Immature natural killer cell (primary cell): ENCODE data around the gene SLC26A4. TPM values are rescaled to one million over a fixed set of nuclear protein-coding genes. Genes with fewer than 3 reads are reported as not detected.
A peak's percentile ranks its signal among the peaks of the same experiment; 100 is the strongest.

Source experiments
- DNase-seq, 3 donors: peaks; one replicate each; pipeline ENCODE4 v3.0.0; 2022; ENCODE audit warnings: mixed read lengths in 1 of 3
- H3K27ac Mint-ChIP-seq, 6 donors: one replicate each; pipeline ENCODE4 v1.8.0; 2020; ENCODE audit warnings: mixed read lengths in 6 of 6, mild to moderate bottlenecking in 5 of 6, inconsistent platforms in 4 of 6, moderate library complexity in 3 of 6
- H3K27me3 Mint-ChIP-seq, 3 donors: one replicate each; pipeline ENCODE4 v1.8.0; 2020 to 2021; ENCODE audit warnings: low read depth in 3 of 3, mild to moderate bottlenecking in 3 of 3, mixed read lengths in 3 of 3, moderate library complexity in 3 of 3, inconsistent platforms in 1 of 3
- H3K36me3 Mint-ChIP-seq, 3 donors: one replicate each; pipeline ENCODE4 v1.8.0; 2020; ENCODE audit warnings: mixed read lengths in 3 of 3, inconsistent platforms in 2 of 3, mild to moderate bottlenecking in 2 of 3
- H3K4me1 Mint-ChIP-seq, 2 donors: one replicate each; pipeline ENCODE4 v1.8.0; 2020; ENCODE audit warnings: inconsistent platforms in 2 of 2, mild to moderate bottlenecking in 2 of 2, mixed read lengths in 2 of 2, moderate library complexity in 1 of 2
- H3K4me3 Mint-ChIP-seq, 5 donors: one replicate each; pipeline ENCODE4 v1.8.0; 2020; ENCODE audit warnings: mild to moderate bottlenecking in 5 of 5, mixed read lengths in 5 of 5, inconsistent platforms in 3 of 5, moderate library complexity in 3 of 5
- H3K9me3 Mint-ChIP-seq, 6 donors: one replicate each; pipeline ENCODE4 v1.8.0; 2020; ENCODE audit warnings: mild to moderate bottlenecking in 6 of 6, mixed read lengths in 6 of 6, inconsistent platforms in 4 of 6, moderate library complexity in 3 of 6
- polyA plus RNA-seq, 3 donors: library from polyadenylated mRNA; unstranded; fragments of 300-500 nt; fragmentation: Illumina TruSeq; gene quantifications; one replicate each; pipeline ENCODE4 v1.2.3, GENCODE V29; 2021

Gene SLC26A4
- polyA plus RNA-seq = not detected

GRCh38 chr7:107660381-107661080 is at the start of gene SLC26A4:
Gene SLC26A4 (plus strand): TSS chr7:107660828. CDS start chr7:107661642, 814 bp downstream.
- Mint-ChIP-seq H3K4me1 (peaks cover 8 to 10% of the 10 kb centered on the region in 2 donors), H3K36me3 (no peaks in the 10 kb centered on the region), H3K9me3 (no peaks in the 10 kb centered on the region), H3K27ac (no peak within 1 kb of the TSS), H3K27me3 (peaks cover 5 to 18% (median 15%) of the 10 kb centered on the region in 3 donors), H3K4me3 (peak within 1 kb of the TSS in 4 of 5 donors; percentile 29 to 60 (median 44))
- DNase-seq = no peak

DNA sequence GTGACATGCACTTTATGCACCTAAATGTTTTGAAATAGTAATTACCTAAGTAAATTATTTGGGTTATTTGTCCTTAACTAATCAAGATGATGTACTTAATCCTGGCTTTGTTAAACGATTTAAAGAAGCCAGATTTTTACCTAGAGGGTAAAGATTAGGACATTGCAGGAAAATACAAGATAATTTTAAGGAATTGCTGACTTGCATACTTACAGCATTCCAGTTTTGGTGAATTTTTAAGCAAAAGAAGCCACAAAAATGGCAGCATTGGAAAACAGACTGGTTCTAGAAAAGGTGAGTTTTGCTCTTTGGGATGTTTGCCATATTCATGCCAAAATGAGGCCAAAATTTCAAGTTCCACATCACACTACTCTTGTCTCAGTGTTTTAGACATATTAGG is 47.2 kb upstream of the SLC26A4 start:
- Mint-ChIP-seq H3K9me3 (no peaks in the 10 kb centered on the region), H3K27me3 (no peaks in the 10 kb centered on the region), H3K36me3 (peaks cover 20 to 34% (median 29%) of the 10 kb centered on the region in 3 donors), H3K4me3 (no peak overlapping the region), H3K4me1 (no peaks in the 10 kb centered on the region), H3K27ac (no peak overlapping the region)
- DNase-seq = no peak

DNA sequence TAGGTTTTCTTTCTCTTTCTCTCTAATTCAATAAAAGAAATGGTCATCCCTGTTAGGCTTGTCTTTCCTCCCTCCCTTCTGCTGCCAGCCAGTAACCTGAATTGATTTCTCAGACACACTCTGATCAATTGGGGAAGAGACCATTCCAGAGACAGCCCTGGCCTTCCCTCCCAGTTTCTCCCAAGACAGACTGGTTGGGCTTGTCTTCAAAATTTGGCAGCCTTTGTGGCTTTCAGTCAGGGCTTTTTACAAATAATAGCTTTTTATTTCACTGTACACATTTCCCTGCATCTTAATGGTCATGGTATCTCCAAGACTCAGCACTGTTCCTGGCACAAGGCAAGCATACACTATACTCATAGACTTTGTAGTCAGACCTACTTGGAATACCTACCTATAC is 46.7 kb upstream of the SLC26A4 start:
- no peaks in the 10 kb centered on the region for H3K27me3 Mint-ChIP-seq
- H3K4me3 Mint-ChIP-seq = no peak overlapping the region
- peaks cover 16 to 30% (median 24%) of the 10 kb centered on the region in 3 donors for H3K36me3 Mint-ChIP-seq
- H3K4me1 Mint-ChIP-seq = no peaks in the 10 kb centered on the region
- no peaks in the 10 kb centered on the region for H3K9me3 Mint-ChIP-seq
- no peak for DNase-seq
- no peak overlapping the region for H3K27ac Mint-ChIP-seq

GRCh38 chr7:107614425-107614824 is 46.2 kb upstream of the SLC26A4 start:
- no peak overlapping the region for H3K27ac Mint-ChIP-seq
- DNase-seq = no peak
- H3K9me3 Mint-ChIP-seq = no peaks in the 10 kb centered on the region
- peaks cover 16 to 26% (median 20%) of the 10 kb centered on the region in 3 donors for H3K36me3 Mint-ChIP-seq
- no peaks in the 10 kb centered on the region for H3K4me1 Mint-ChIP-seq
- no peak overlapping the region for H3K4me3 Mint-ChIP-seq
- no peaks in the 10 kb centered on the region for H3K27me3 Mint-ChIP-seq

DNA sequence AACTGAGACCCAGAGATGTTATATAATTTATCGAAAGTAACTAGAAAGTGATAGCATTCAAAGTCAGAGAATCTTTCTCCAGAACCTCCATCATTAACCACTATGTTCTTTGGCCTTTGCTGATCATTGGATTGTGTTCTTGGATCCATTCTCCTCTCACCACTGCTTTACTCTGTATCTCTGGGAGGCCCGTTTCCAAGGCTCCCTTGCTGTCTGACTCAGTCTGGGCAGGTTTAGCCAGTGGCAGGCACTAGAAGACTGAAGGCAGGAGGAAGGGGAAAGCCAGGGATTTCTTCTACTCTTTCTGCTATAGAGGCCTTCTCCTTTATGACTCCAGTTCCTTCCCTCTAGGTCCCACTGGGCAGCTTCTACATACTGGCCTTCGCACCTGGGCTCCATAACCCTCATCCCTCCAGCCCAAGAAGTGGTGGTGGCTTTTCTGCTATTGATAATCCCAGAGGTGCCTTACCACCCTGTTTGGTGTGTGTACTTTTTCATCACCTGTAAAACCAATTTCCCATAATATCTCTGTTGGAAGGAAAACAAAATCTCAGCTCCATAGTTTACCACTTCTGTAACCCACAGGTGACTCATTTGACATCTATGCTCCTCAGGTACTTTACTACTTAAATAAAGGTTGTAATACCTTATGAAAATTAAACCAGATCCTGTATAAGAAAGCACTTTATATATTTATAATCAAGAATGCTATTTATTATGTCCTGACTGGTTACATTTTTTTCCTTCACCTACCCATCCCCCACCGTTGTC is 44.5 kb upstream of the SLC26A4 start:
- Mint-ChIP-seq H3K9me3 (no peaks in the 10 kb centered on the region), H3K4me3 (no peak overlapping the region), H3K36me3 (peaks cover 12 to 26% (median 20%) of the 10 kb centered on the region in 3 donors), H3K4me1 (no peaks in the 10 kb centered on the region), H3K27ac (no peak overlapping the region), H3K27me3 (no peaks in the 10 kb centered on the region)
- DNase-seq = no peak

DNA sequence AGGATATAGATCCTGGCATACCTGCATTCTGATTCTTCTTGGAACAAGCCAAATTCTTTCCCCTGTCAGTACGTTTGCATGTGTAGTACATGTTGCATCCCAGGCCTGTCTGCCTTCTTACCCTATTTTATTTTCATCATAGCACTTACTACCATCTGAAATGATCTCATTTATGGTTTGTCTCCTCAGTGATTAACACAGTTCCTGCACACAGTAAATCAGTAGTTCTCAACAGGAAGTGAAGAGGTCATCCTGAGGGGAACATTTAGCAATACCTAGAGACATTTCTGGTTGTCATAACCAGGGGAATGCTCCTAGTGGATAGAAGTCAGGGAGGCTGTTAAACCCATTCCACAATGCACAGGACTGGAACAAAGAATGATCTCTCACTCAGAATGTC is 38.2 kb upstream of the SLC26A4 start:
- no peak overlapping the region for H3K27ac Mint-ChIP-seq
- H3K36me3 Mint-ChIP-seq = peaks cover 4 to 14% (median 7%) of the 10 kb centered on the region in 3 donors
- no peak overlapping the region for H3K4me3 Mint-ChIP-seq
- no peak for DNase-seq
- peaks cover 0 to 1% (median 0%) of the 10 kb centered on the region in 6 donors for H3K9me3 Mint-ChIP-seq
- H3K4me1 Mint-ChIP-seq = no peaks in the 10 kb centered on the region
- H3K27me3 Mint-ChIP-seq = no peaks in the 10 kb centered on the region

GRCh38 chr7:107622894-107623293 is 37.7 kb upstream of the SLC26A4 start:
- Mint-ChIP-seq H3K36me3 (peaks cover 7 to 17% (median 7%) of the 10 kb centered on the region in 3 donors), H3K27ac (no peak overlapping the region), H3K27me3 (no peaks in the 10 kb centered on the region), H3K9me3 (peaks cover 0 to 2% (median 0%) of the 10 kb centered on the region in 6 donors), H3K4me1 (no peaks in the 10 kb centered on the region), H3K4me3 (no peak overlapping the region)
- no peak for DNase-seq

DNA sequence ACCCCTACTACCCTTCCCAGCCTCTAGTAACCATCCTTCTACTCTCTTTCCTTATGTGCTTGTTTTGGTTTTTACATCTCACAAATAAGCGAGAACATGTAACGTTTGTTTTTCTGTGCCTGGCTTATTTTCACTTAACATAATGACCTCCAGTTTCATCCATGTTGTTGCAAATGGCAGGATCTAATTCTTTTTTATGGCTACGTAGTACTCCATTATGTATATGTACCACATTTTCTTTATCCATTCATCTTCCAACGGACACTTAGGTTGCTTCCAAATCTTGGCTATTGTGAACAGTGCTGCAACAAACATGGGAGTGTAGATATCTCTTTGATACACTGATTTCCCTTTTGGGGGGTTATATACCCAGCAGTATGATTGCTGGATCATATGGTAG is 33.6 kb upstream of the SLC26A4 start:
- H3K9me3 Mint-ChIP-seq = peaks cover 0 to 2% (median 0%) of the 10 kb centered on the region in 6 donors
- H3K4me3 Mint-ChIP-seq = no peak overlapping the region
- H3K27ac Mint-ChIP-seq = no peak overlapping the region
- DNase-seq = no peak
- no peaks in the 10 kb centered on the region for H3K4me1 Mint-ChIP-seq
- H3K27me3 Mint-ChIP-seq = no peaks in the 10 kb centered on the region
- peaks cover 7 to 39% (median 25%) of the 10 kb centered on the region in 3 donors for H3K36me3 Mint-ChIP-seq

DNA sequence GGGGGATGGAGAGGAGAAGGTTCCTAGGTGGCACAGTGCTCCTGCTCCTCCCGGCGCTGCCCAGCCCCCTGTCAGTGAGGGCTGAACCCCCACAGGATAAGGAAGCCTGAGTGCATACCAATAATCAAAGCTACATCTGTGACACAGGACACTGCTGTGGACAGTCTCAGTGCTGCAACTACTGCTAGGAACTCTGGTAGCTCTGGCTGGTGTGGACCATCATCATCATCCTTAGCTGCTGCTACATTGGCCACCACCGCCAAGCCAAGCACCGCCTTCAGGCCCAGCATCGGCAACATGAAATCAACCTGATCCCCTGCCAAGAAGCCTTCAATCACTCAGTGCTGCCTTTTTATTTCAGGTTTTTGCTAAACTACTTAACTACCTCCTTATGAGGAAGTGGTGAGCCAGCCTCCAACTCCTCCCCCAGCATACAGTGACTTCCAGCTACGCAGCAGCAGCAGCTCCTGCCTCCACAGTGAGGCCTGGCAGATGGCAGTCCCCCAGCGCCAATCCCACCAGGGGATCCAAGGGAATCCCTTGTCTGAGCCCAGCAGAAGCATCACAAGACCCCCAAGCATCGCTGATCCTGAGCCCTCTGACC is 32.1 kb upstream of the SLC26A4 start:
- Mint-ChIP-seq H3K4me3 (no peak overlapping the region), H3K36me3 (peaks cover 7 to 39% (median 32%) of the 10 kb centered on the region in 3 donors), H3K9me3 (peaks cover 0 to 2% (median 0%) of the 10 kb centered on the region in 6 donors), H3K27ac (no peak overlapping the region), H3K4me1 (no peaks in the 10 kb centered on the region), H3K27me3 (no peaks in the 10 kb centered on the region)
- DNase-seq = no peak

- Mint-ChIP-seq H3K4me1 (no peaks in the 10 kb centered on the region), H3K36me3 (peaks cover 4 to 34% (median 32%) of the 10 kb centered on the region in 3 donors), H3K4me3 (no peak overlapping the region), H3K27ac (no peak overlapping the region), H3K9me3 (peaks cover 0 to 2% (median 0%) of the 10 kb centered on the region in 6 donors), H3K27me3 (peaks cover 0 to 2% (median 0%) of the 10 kb centered on the region in 3 donors)
- no peak for DNase-seq
These were observed 30.3 kb upstream of the SLC26A4 start for GRCh38 chr7:107630342-107630741.

DNA sequence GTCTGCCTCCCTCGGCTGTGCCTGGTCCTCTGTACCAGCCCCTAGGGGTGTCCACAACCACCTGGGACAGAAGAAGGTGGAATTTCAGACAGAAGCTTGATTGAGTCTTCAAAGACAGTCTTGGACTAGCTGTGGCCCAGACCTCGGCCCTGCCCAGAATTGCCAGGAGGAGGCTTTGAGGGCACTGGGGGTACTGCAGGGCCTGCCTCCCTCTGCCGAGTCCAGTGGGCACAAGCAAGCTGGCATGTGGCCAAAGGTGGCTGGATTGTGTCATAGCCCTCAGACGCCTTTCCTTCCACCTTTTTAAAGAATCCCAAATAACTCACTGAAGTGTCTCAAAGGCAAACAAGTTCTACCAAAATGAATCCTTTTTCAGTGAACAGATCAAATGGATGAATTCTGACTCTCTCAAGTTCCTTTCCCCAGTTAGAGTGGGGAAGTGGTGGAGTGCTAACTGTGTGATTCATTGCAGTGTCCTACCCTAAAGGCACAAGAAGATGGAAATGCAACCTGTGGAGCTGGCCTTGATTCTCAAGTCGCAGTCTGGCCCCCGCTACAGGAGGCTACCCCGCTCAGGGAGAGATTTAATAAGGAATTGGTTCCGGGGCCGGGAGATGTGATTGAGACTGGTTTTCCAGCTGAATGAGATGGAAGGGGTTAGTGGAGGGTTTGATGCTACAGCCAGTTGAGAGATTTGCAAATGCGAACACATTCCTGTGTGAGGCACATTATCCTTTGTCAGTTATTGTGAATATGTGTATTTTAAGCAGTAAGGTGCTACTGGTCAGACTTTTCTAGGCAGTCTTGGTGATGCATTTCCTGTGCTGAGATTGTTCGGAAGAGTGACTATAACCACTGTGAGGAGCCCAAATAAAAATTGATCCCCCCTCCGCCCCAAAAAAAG is 28.8 kb upstream of the SLC26A4 start:
- peaks cover 0 to 4% (median 0%) of the 10 kb centered on the region in 3 donors for H3K27me3 Mint-ChIP-seq
- H3K27ac Mint-ChIP-seq = peak overlapping the region in 1 of 6 donors; percentile 3
- H3K9me3 Mint-ChIP-seq = peaks cover 0 to 2% (median 0%) of the 10 kb centered on the region in 6 donors
- no peaks in the 10 kb centered on the region for H3K4me1 Mint-ChIP-seq
- no peak overlapping the region for H3K4me3 Mint-ChIP-seq
- DNase-seq = no peak
- peaks cover 4 to 32% (median 31%) of the 10 kb centered on the region in 3 donors for H3K36me3 Mint-ChIP-seq

GRCh38 chr7:107632492-107632865 is 28.1 kb upstream of the SLC26A4 start:
- no peaks in the 10 kb centered on the region for H3K4me1 Mint-ChIP-seq
- H3K9me3 Mint-ChIP-seq = no peaks in the 10 kb centered on the region
- DNase-seq = no peak
- H3K27me3 Mint-ChIP-seq = peaks cover 0 to 4% (median 2%) of the 10 kb centered on the region in 3 donors
- peaks cover 0 to 29% (median 24%) of the 10 kb centered on the region in 3 donors for H3K36me3 Mint-ChIP-seq
- H3K27ac Mint-ChIP-seq = no peak overlapping the region
- H3K4me3 Mint-ChIP-seq = no peak overlapping the region

GRCh38 chr7:107638594-107638993 is 22.0 kb upstream of the SLC26A4 start:
- no peak for DNase-seq
- no peaks in the 10 kb centered on the region for H3K36me3 Mint-ChIP-seq
- no peak overlapping the region for H3K4me3 Mint-ChIP-seq
- no peaks in the 10 kb centered on the region for H3K9me3 Mint-ChIP-seq
- peaks cover 10 to 12% of the 10 kb centered on the region in 2 donors for H3K4me1 Mint-ChIP-seq
- H3K27me3 Mint-ChIP-seq = peaks cover 0 to 7% (median 3%) of the 10 kb centered on the region in 3 donors
- H3K27ac Mint-ChIP-seq = no peak overlapping the region
